Muscle layer of colon (tissue), 2 donors: ENCODE data around the gene PDPR.
"Not testable (repeated sequence)": the region's sequence is repeated elsewhere in the genome, so short reads cannot be mapped to it uniquely, and the experiment has no call there.

Experiments
- H3K27ac ChIP-seq: one replicate; pipeline ENCODE4 v1.7.0; 2013; ENCODE audit warnings: low read depth, mild to moderate bottlenecking, low read length, moderate library complexity
- H3K27me3 ChIP-seq, 2 donors: one replicate each; pipeline ENCODE4 v1.7.0; 2013; ENCODE audit warnings: low read length in 2 of 2, mild to moderate bottlenecking in 2 of 2; ENCODE audit not compliant: insufficient read depth in 2 of 2, control insufficient read depth in 1 of 2
- H3K36me3 ChIP-seq: one replicate; pipeline ENCODE4 v1.7.0; 2013; ENCODE audit warnings: mild to moderate bottlenecking, low read length; ENCODE audit not compliant: insufficient read depth
- H3K4me1 ChIP-seq: one replicate; pipeline ENCODE4 v1.7.0; 2013; ENCODE audit warnings: mild to moderate bottlenecking, low read length; ENCODE audit not compliant: insufficient read depth
- H3K4me3 ChIP-seq, 2 donors: one replicate each; pipeline ENCODE4 v1.7.0; 2013; ENCODE audit warnings: low read length in 2 of 2, low read depth in 1 of 2, mild to moderate bottlenecking in 1 of 2, moderate library complexity in 1 of 2
- H3K9ac ChIP-seq: one replicate; pipeline ENCODE4 v1.7.0; 2013; ENCODE audit warnings: low read length
- H3K9me3 ChIP-seq: one replicate; pipeline ENCODE4 v1.7.0; 2013; ENCODE audit warnings: mild to moderate bottlenecking, low read length
- donor health status: abdominal sarcoma.
- donor health status: Adenocarcinoma of cecum.

Gene PDPR

DNA sequence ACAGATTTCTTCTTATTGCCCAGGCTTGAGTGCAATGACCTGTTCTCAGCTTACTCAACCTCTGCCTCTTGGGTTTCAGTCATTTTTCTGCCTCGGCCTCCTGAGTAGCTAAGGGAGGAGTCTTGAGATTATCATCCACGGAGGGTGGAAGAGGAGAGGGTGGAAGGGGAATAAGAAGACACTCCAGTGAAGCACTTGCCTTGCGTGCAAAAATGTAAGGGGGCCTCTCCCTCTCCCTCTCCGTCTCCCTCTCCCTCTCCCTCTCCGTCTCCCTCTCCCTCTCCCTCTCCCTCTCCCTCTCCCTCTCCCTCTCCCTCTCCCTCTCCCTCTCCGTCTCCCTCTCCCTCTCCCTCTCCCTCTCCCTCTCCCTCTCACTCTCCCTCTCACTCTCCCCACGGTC lies 89.4 kb downstream of the PDPR start:
- not testable (repeated sequence) for H3K4me1 ChIP-seq, H3K36me3 ChIP-seq

DNA sequence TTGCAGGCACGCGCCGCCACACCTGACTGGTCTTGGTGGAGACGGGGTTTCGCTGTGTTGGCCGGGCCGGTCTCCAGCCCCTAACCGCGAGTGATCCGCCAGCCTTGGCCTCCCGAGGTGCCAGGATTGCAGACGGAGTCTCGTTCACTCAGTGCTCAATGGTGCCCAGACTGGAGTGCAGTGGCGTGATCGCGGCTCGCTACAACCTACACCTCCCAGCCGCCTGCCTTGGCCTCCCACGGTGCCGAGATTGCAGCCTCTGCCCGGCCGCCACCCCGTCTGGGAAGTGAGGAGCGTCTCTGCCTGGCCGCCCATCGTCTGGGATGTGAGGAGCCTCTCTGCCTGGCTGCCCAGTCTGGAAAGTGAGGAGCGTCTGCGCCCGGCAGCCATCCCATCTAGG lies 89.9 kb downstream of the PDPR start:
- H3K4me1 ChIP-seq, H3K9me3 ChIP-seq, H3K27ac ChIP-seq, H3K36me3 ChIP-seq, H3K9ac ChIP-seq, H3K4me3 ChIP-seq, H3K27me3 ChIP-seq: not testable (repeated sequence)

More for the DNA sequence above, 89.4 kb downstream of the PDPR start:
- not testable (repeated sequence) for H3K4me3 ChIP-seq, H3K27me3 ChIP-seq, H3K9ac ChIP-seq, H3K9me3 ChIP-seq, H3K27ac ChIP-seq

DNA sequence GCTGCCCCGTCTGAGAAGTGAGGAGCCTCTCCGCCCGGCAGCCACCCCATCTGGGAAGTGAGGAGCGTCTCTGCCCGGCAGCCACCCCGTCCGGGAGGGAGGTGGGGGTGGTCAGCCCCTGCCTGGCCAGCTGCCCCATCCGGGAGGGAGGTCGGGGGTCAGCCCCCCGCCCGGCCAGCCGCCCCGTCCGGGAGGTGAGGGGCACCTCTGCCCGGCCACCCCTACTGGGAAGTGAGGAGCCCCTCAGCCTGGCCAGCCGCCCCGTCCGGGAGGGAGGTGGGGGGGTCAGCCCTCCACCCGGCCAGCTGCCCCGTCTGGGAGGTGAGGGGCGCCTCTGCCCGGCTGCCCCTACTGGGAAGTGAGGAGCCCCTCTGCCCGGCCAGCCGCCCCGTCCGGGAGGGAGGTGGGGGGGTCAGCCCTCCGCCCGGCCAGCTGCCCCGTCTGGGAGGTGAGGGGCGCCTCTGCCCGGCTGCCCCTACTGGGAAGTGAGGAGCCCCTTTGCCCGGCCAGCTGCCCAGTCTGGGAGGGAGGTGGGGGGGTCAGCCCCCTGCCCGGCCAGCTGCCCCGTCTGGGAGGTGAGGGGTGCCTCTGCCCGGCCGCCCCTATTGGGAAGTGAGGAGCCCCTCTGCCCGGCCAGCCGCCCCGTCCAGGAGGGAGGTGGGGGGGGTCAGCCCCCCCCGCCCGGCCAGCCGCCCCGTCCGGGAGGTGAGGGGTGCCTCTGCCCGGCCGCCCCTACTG lies 90.7 kb downstream of the PDPR start:
- not testable (repeated sequence) for H3K27me3 ChIP-seq, H3K27ac ChIP-seq, H3K4me1 ChIP-seq, H3K9ac ChIP-seq, H3K4me3 ChIP-seq, H3K36me3 ChIP-seq, H3K9me3 ChIP-seq

DNA sequence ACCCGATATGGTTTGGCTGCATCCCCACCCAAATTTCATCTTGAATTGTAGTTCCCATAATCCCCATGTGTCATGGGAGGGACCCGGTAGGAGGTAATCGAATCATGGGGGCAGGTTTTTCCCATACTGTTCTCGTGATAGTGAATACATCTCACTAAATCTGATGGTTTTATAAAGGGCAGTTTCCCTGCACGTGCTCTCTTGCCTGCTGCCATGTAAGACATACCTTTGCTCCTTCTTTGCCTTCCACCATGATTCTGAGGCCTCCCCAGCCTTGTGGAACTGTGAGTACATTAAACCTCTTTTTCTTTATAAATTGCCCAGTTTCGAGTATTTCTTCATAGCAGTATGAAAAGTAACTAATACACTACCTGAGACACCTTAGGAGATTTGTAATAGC lies 92.2 kb downstream of the PDPR start:
- not testable (repeated sequence) for H3K36me3 ChIP-seq, H3K9me3 ChIP-seq, H3K27me3 ChIP-seq, H3K4me3 ChIP-seq, H3K27ac ChIP-seq, H3K9ac ChIP-seq, H3K4me1 ChIP-seq
